Stimulated activated CD4-positive, alpha-beta T cell treated with anti-CD3 and anti-CD28 coated beads, Interleukin-1b, Interleukin-23, amount 100 ng/mL, for 24 hours (primary cell): ENCODE measurements around the gene ARHGEF10L.

Source experiments
- DNase-seq, 4 experiments: peaks; one replicate each; pipeline ENCODE4 v3.0.0-alpha.2; 2020; ENCODE audit warnings: low read depth in 4 of 4, low spot score in 1 of 4

Gene ARHGEF10L

GRCh38 chr1:17588048-17588871, 48.8 kb downstream of the ARHGEF10L start:
- no peak for DNase-seq

GRCh38 chr1:17591814-17592430, 52.4 kb downstream of the ARHGEF10L start:
- DNase-seq: no peak

GRCh38 chr1:17594026-17594425, 54.5 kb downstream of the ARHGEF10L start:
- DNase-seq: no peak

GRCh38 chr1:17594690-17595601, 55.4 kb downstream of the ARHGEF10L start:
- DNase-seq: no peak

GRCh38 chr1:17595602-17595925, 56.1 kb downstream of the ARHGEF10L start:
- DNase-seq: no peak

GRCh38 chr1:17596186-17596585, 56.7 kb downstream of the ARHGEF10L start:
- DNase-seq: no peak

- DNase-seq: no peak
Observed at GRCh38 chr1:17596651-17597509, 57.4 kb downstream of the ARHGEF10L start.

- no peak for DNase-seq
Observed at GRCh38 chr1:17597651-17598050, 58.2 kb downstream of the ARHGEF10L start.

GRCh38 chr1:17598251-17598650, 58.8 kb downstream of the ARHGEF10L start:
- no peak for DNase-seq

GRCh38 chr1:17599291-17599953, 59.9 kb downstream of the ARHGEF10L start:
- no peak for DNase-seq

- DNase-seq: no peak
Observed at GRCh38 chr1:17599954-17600300, 60.4 kb downstream of the ARHGEF10L start.

- DNase-seq: no peak
Observed at GRCh38 chr1:17600321-17600720, 60.8 kb downstream of the ARHGEF10L start.

- no peak for DNase-seq
Observed at GRCh38 chr1:17601643-17602382, 62.3 kb downstream of the ARHGEF10L start.

GRCh38 chr1:17603091-17603841, 63.8 kb downstream of the ARHGEF10L start:
- no peak for DNase-seq

GRCh38 chr1:17605582-17606344, 66.3 kb downstream of the ARHGEF10L start:
- no peak for DNase-seq

- DNase-seq: peak in 3 of 4 experiments; percentile 12 to 28 (median 13)
Observed at GRCh38 chr1:17606826-17607440, 67.4 kb downstream of the ARHGEF10L start.

- DNase-seq: no peak
Observed at GRCh38 chr1:17607644-17608581, 68.4 kb downstream of the ARHGEF10L start.
